ENCODE data around the gene PPP1R36. TPM values are rescaled to one million over a fixed set of nuclear protein-coding genes. Genes with fewer than 3 reads are reported as not detected.

Gene PPP1R36
- total and polyA plus RNA-seq, 2 of the 13 experiments (the other 11 are each of a cell fraction or from before 2014, with no cell fraction given) = 0.11 to 0.17 TPM

- TF ChIP-seq REST (IDR thresholded peaks at IDR 0.05; ENCODE audit: borderline replicate concordance in 1 of 2, low read depth in 1 of 2, low read length in 2 of 2) (no peak), ZBTB21 (CRISPR knock-in tag; IDR thresholded peaks at IDR 0.05) (no peak), ATF6 (CRISPR knock-in tag; conservative IDR thresholded peaks at IDR 0.05) (no peak), TFDP2 (CRISPR knock-in tag; IDR thresholded peaks at IDR 0.05) (peak; percentile 96), TCF7 (IDR thresholded peaks at IDR 0.05; ENCODE audit: low read depth) (no peak), MTA3 (CRISPR knock-in tag; IDR thresholded peaks at IDR 0.05) (no peak), ZFP36L1 (CRISPR knock-in tag; IDR thresholded peaks at IDR 0.05) (peak; percentile 58; the same call in 1 of the 2 replicates), ZEB1 (IDR thresholded peaks at IDR 0.05; ENCODE audit: insufficient replicate concordance, low read depth) (no peak), TBP (CRISPR knock-in tag; IDR thresholded peaks at IDR 0.05) (no peak), PHF8 (CRISPR knock-in tag; IDR thresholded peaks at IDR 0.05) (peak; percentile 88), ARID4A (CRISPR knock-in tag; IDR thresholded peaks at IDR 0.05; ENCODE audit: borderline replicate concordance) (peak; percentile 75; the same call in 1 of the 2 replicates), ZNF75D (CRISPR knock-in tag; IDR thresholded peaks at IDR 0.05; ENCODE audit: borderline replicate concordance) (no peak), ZNF33A (CRISPR knock-in tag; IDR thresholded peaks at IDR 0.05; ENCODE audit: borderline replicate concordance) (0 out of 2 replicates have a peak, but pooled peaks have one; percentile 36), ZKSCAN1 (IDR thresholded peaks at IDR 0.05; ENCODE audit: low read length) (no peak), SRSF1 (optimal IDR thresholded peaks at IDR 0.05; ENCODE audit: low read depth, low read length) (peak; percentile 40), ZNF337 (CRISPR knock-in tag; IDR thresholded peaks at IDR 0.05; ENCODE audit: borderline replicate concordance, low read depth) (no peak), DMAP1 (CRISPR knock-in tag; IDR thresholded peaks at IDR 0.05) (peak; percentile 71; the same call in 1 of the 2 replicates), MIXL1 (CRISPR knock-in tag; IDR thresholded peaks at IDR 0.05) (0 out of 2 replicates have a peak, but pooled peaks have one; percentile 18)
Observed at GRCh38 chr14:64503434-64504309, 46.1 kb upstream of the PPP1R36 start, which contains the start of gene ZBTB25 (continued).

Data from HepG2 (cell line).